ENCODE measurements around the gene SHF.
A peak's percentile ranks its signal among the peaks of the same experiment; 100 is the strongest.
"Not testable (repeated sequence)": the region's sequence is repeated elsewhere in the genome, so short reads cannot be mapped to it uniquely, and the experiment has no call there.

The SHF gene, protein sequence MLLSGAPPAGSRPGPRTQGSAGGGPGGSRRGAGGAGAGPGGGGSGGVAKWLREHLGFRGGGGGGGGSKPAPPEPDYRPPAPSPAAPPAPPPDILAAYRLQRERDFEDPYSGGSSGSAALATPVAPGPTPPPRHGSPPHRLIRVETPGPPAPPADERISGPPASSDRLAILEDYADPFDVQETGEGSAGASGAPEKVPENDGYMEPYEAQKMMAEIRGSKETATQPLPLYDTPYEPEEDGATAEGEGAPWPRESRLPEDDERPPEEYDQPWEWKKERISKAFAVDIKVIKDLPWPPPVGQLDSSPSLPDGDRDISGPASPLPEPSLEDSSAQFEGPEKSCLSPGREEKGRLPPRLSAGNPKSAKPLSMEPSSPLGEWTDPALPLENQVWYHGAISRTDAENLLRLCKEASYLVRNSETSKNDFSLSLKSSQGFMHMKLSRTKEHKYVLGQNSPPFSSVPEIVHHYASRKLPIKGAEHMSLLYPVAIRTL

GRCh38 chr15:45187894-45188830, at the start of gene SHF:
SHF (minus strand) TSS chr15:45187966; CDS start chr15:45187951, 15 bp downstream.
- peak; percentile 84 for DNase-seq

DNA sequence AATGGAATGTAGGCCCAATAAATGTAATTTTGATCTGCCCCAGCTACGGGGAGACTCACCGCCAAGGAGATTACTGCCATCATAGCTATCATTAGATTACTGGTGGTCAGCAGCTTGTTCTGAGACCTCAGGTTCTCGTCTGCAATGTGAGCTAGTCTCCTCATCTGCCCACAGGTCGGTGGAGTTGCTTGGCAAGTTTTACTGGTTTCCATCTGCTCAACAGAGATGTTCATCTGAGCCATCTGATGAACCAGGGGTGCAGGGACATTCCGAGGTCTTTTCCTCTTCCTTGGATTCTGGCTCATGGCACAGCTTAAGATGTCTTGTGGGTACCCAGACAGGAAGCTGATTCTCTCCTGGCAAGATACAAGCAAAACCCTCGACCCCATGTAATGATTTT, 49.0 kb upstream of the SHF start:
- not testable (repeated sequence) for DNase-seq

GRCh38 chr15:45234562-45235235, 46.9 kb upstream of the SHF start:
- no peak for DNase-seq

- DNase-seq, result no peak
Observed at GRCh38 chr15:45231864-45232562, 44.2 kb upstream of the SHF start.

GRCh38 chr15:45231132-45231531, 43.4 kb upstream of the SHF start:
- no peak for DNase-seq

- DNase-seq, result no peak
Observed at GRCh38 chr15:45230245-45230965, 42.6 kb upstream of the SHF start.

- DNase-seq, result no peak
Observed at GRCh38 chr15:45228931-45229330, 41.2 kb upstream of the SHF start.

DNA sequence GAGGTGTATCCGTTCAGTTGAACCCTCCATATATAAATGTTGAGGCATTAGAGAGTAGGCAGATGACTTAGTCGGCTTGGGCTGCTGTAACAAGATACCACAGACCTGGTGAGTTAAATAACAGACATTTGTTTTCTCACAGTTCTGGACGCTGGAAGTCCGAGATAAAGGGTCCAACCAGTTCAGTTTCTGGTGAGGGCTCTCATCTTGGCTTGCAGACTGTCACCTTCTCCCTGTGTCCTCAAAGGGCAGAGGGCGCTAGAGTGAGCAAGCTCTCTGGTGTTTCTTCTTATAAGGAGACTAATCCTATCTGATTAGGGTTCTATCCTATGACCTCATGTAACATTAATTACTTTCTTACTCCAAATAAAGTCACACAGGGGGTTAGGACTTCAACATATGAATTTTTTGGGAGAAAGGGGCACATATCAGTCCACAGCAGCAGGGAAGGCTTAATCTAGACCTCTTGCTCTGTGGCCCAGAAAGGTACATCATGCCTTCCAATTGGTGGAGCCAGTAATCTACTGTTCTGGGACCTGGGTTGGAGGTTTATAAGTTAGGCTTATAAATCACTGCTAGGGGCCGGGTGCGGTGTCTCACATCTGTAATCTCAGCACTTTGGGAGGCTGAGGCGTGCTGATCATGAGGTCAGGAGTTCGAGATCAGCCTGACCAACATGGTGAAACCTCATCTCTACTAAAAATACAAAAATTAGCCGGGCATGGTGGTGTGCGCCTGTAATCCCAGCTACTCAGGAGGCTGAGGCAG, 37.9 kb upstream of the SHF start:
- DNase-seq, result no peak

DNA sequence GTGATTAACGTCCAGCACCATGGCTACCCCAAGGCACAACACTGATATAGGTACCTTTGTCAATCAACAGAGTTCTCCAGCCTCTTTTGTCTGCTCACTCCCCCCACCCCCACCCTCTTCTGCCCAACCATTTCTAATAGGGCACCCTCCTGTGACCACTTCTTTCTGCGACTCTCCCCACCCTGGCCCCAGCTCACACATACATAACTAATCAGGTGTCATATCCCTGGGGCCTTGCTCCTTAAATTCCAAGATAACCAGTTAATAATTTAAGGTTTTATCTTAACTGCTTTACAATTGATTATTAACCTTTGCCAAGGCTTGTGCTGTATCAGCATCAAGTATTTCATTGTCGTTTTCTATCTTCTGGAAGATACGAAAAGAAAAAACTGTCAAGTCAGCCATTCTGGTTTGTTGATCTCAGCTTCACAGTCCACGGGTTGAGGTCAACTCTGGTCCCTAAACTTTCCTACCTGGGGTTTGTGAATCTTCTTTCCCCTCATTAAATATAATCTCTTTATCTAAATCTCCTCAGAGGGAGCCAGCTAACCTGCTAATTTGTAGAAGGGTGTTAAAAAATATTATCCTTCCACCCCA, 37.0 kb upstream of the SHF start:
- DNase-seq, result no peak

DNA sequence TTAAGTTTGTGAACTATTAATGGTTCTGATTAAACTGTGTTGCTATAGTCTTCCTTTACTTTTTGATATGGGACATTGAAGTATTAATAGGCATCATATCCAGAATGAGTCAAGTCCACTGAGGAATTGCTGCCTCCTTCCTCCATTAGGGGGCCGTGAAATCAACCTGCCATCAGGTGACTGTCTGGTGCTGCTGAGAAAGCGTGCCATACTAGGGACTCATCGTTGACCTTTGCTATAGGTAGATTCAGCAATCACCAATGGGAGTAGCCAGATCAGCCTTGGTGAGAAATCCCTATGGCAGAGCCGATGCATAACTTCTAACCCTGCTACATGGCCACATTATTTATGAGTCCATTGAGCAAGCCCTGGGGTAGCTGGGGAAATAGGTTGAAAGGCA, 34.2 kb upstream of the SHF start:
- no peak for DNase-seq

DNA sequence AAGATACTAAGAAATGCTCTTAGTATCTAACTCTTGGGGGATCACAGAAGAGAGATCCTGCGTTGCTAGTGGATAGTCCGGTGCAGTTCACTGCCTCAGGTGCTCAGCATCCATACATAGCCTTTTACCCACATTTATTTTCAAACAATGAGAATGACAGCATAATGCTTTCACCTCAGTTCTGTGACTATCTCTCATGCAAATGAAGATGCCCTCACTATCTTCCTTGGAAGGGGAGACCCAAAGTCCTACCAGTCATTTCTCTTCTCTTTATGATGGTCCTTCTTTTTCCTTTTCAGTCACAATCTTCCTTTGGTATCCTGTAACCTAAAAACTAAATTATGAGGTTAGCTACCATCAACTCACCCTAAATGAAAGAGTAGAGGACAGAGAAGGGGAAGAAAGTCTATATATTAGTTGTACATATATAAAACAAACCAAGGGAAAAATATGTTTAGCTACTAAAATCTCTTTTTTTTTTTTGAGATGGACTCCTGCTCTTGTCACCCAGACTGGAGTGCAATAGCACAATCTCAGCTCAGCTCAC, 33.4 kb upstream of the SHF start:
- DNase-seq, result no peak

- DNase-seq, result no peak
Observed at GRCh38 chr15:45212493-45212892, 24.7 kb upstream of the SHF start.

GRCh38 chr15:45205192-45205591, 17.4 kb upstream of the SHF start:
- peak; percentile 61 for DNase-seq

- no peak for DNase-seq
Observed at GRCh38 chr15:45203182-45203581, 15.4 kb upstream of the SHF start.

GRCh38 chr15:45201869-45202268, 14.1 kb upstream of the SHF start:
- no peak for DNase-seq

DNA sequence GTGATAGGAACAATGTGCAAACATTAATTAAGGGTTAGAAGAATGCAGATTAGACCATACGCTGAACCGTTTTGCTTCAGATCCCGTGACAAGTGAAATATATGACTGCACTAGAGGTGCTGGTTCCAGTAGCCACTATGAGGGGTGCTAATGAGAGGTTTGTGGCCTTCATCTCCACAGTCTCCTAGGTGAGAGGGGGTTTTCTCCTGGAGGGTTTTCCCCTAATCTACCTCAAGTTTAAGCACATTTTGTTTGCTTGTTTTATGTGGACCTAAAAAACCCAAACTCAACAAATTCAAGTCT, 13.7 kb upstream of the SHF start:
- DNase-seq, result no peak

GRCh38 chr15:45200799-45201556, 13.2 kb upstream of the SHF start:
- peak; percentile 66 for DNase-seq

DNA sequence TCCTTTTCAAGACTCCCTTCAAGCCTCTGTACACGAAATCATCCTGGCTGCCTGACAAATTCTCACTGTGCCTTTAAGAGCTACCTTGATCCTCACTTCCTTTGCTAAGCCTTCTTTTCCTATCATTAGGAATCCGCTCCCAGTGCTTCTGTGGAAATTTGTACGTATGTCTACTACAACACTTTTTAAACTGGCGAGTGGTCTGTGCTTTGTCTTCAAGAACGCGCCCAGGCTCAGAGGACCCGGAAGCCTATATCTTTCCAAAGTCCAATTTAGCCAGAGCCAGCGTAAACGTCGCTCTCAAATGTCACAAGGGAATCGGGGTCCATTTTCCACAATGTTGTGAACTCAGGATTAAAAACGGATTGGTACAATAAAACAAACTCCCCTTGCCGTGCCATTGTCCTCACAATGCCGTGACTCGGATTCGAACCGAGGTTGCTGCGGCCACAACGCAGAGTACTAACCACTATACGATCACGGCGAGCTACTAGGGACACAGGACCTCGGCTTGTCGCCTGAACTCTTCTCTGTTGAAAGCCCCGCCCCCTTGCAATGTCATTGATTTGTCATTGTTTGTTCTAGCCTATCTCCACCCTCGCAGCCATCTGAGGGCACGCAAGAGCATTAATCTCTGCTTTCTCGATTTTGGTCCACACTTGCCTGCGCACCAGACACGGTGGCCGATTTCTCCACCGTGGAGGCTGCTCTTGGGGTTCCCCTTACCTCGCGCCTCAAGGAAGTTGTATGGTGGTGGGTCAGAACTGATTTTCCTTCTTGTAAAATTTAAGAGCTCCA, 12.4 kb upstream of the SHF start:
- peak; percentile 90 for DNase-seq
